ENCODE data around the gene CLDN5.

Gene CLDN5

GRCh38 chr22:19555651-19556050 lies 31.4 kb upstream of the CLDN5 start:
- H3K9me3 ChIP-seq (ENCODE audit: severe bottlenecking), result peaks cover 6% of the 10 kb centered on the region
- no peak for TF ChIP-seq CTCF (IDR thresholded peaks at IDR 0.05; ENCODE audit: poor library complexity, severe bottlenecking)
- H3K4me3 ChIP-seq (ENCODE audit: severe bottlenecking), result no peak overlapping the region
- H3K27me3 ChIP-seq (ENCODE audit: insufficient read depth, poor library complexity, severe bottlenecking), result no peaks in the 10 kb centered on the region
- ATAC-seq (ENCODE audit: low read depth), result no peak
- no peak for DNase-seq (ENCODE audit: low spot score)
- H3K27ac ChIP-seq (ENCODE audit: poor library complexity, severe bottlenecking), result no peak overlapping the region
- no peaks in the 10 kb centered on the region for H3K36me3 ChIP-seq (ENCODE audit: low read depth)
- no peaks in the 10 kb centered on the region for H3K4me1 ChIP-seq (ENCODE audit: insufficient read depth, poor library complexity, severe bottlenecking)

- TF ChIP-seq CTCF (IDR thresholded peaks at IDR 0.05; ENCODE audit: poor library complexity, severe bottlenecking), result no peak
- H3K36me3 ChIP-seq (ENCODE audit: low read depth), result no peaks in the 10 kb centered on the region
Observed at GRCh38 chr22:19554834-19555404, 30.7 kb upstream of the CLDN5 start.

DNA sequence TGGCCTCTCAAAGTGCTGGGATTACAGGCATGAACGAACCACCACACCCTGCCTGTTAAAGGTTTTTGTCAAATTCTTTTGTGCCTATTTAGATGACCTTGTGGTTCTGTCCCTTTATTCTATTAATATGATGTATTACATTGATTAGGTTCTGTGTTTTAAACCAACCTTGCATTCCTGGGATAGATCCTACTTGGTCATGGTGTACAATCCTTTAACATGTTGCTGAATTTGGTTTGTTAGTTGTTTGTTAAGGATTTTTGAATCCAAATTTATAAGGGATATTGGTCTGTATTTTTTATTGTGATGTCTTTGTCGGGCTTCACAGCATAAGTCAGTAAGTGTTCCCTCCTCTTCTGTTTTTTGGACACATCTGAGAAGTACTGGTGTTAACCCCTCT lies 29.0 kb upstream of the CLDN5 start:
- no peak overlapping the region for H3K4me3 ChIP-seq (ENCODE audit: severe bottlenecking)
- H3K27me3 ChIP-seq (ENCODE audit: insufficient read depth, poor library complexity, severe bottlenecking), result no peaks in the 10 kb centered on the region
- no peaks in the 10 kb centered on the region for H3K4me1 ChIP-seq (ENCODE audit: insufficient read depth, poor library complexity, severe bottlenecking)
- H3K36me3 ChIP-seq (ENCODE audit: low read depth), result no peaks in the 10 kb centered on the region
- H3K27ac ChIP-seq (ENCODE audit: poor library complexity, severe bottlenecking), result no peak overlapping the region
- H3K9me3 ChIP-seq (ENCODE audit: severe bottlenecking), result peaks cover 9% of the 10 kb centered on the region
- DNase-seq (ENCODE audit: low spot score) (no peak), ATAC-seq (ENCODE audit: low read depth) (no peak)
- TF ChIP-seq CTCF (IDR thresholded peaks at IDR 0.05; ENCODE audit: poor library complexity, severe bottlenecking), result no peak

More at GRCh38 chr22:19554834-19555404, 30.7 kb upstream of the CLDN5 start:
- H3K27ac ChIP-seq (ENCODE audit: poor library complexity, severe bottlenecking), result no peak overlapping the region
- peaks cover 7% of the 10 kb centered on the region for H3K9me3 ChIP-seq (ENCODE audit: severe bottlenecking)
- no peak overlapping the region for H3K4me3 ChIP-seq (ENCODE audit: severe bottlenecking)
- ATAC-seq (ENCODE audit: low read depth) (peak; percentile 70; the same call in 2 of the 3 replicates), DNase-seq (ENCODE audit: low spot score) (no peak)
- no peaks in the 10 kb centered on the region for H3K27me3 ChIP-seq (ENCODE audit: insufficient read depth, poor library complexity, severe bottlenecking)
- H3K4me1 ChIP-seq (ENCODE audit: insufficient read depth, poor library complexity, severe bottlenecking), result no peaks in the 10 kb centered on the region

GRCh38 chr22:19550382-19550781 lies 26.2 kb upstream of the CLDN5 start:
- no peaks in the 10 kb centered on the region for H3K4me1 ChIP-seq (ENCODE audit: insufficient read depth, poor library complexity, severe bottlenecking)
- H3K4me3 ChIP-seq (ENCODE audit: severe bottlenecking), result no peak overlapping the region
- DNase-seq (ENCODE audit: low spot score), result no peak
- no peak overlapping the region for H3K27ac ChIP-seq (ENCODE audit: poor library complexity, severe bottlenecking)
- peaks cover 9% of the 10 kb centered on the region for H3K9me3 ChIP-seq (ENCODE audit: severe bottlenecking)
- no peaks in the 10 kb centered on the region for H3K36me3 ChIP-seq (ENCODE audit: low read depth)
- no peaks in the 10 kb centered on the region for H3K27me3 ChIP-seq (ENCODE audit: insufficient read depth, poor library complexity, severe bottlenecking)
- TF ChIP-seq CTCF (IDR thresholded peaks at IDR 0.05; ENCODE audit: poor library complexity, severe bottlenecking), result no peak
- ATAC-seq (ENCODE audit: low read depth), result no peak

GRCh38 chr22:19549428-19549827 lies 25.2 kb upstream of the CLDN5 start:
- DNase-seq (ENCODE audit: low spot score), result no peak
- Histone ChIP-seq H3K4me1 (ENCODE audit: insufficient read depth, poor library complexity, severe bottlenecking) (no peaks in the 10 kb centered on the region), H3K27me3 (ENCODE audit: insufficient read depth, poor library complexity, severe bottlenecking) (no peaks in the 10 kb centered on the region), H3K4me3 (ENCODE audit: severe bottlenecking) (no peak overlapping the region), H3K36me3 (ENCODE audit: low read depth) (no peaks in the 10 kb centered on the region), H3K27ac (ENCODE audit: poor library complexity, severe bottlenecking) (no peak overlapping the region), H3K9me3 (ENCODE audit: severe bottlenecking) (peaks cover 9% of the 10 kb centered on the region)
- TF ChIP-seq CTCF (IDR thresholded peaks at IDR 0.05; ENCODE audit: poor library complexity, severe bottlenecking), result no peak
- ATAC-seq (ENCODE audit: low read depth), result no peak
